H9 (cell line): ENCODE results near the gene LAMA5. TPM values are rescaled to one million over a fixed set of nuclear protein-coding genes. Genes with fewer than 3 reads are reported as not detected.

ENCODE experiments used
- DNase-seq: peaks from one replicate; pipeline ENCODE4 v3.0.0-alpha.2; 2017
- H2AFZ ChIP-seq: one replicate; pipeline ENCODE4 v1.6.1; 2013; ENCODE audit warnings: mild to moderate bottlenecking, low read length, control low read depth, moderate library complexity
- H2AK5ac ChIP-seq: 2 replicates; pipeline ENCODE4 v1.6.1; 2013; ENCODE audit warnings: low read length, control low read depth, mixed read lengths; ENCODE audit not compliant: insufficient read length
- H2BK120ac ChIP-seq: one replicate; pipeline ENCODE4 v1.6.1; 2013; ENCODE audit warnings: low read depth, mild to moderate bottlenecking, low read length, control low read depth, inconsistent platforms; ENCODE audit not compliant: poor library complexity, severe bottlenecking
- H2BK12ac ChIP-seq: 2 replicates; pipeline ENCODE4 v1.6.1; 2013; ENCODE audit warnings: low read length, control low read depth, mixed read lengths, low read depth; ENCODE audit not compliant: insufficient read length
- H2BK15ac ChIP-seq: 2 replicates; pipeline ENCODE4 v1.6.1; 2013; ENCODE audit warnings: low read depth, low read length, control low read depth
- H2BK20ac ChIP-seq: one replicate; pipeline ENCODE4 v1.6.1; 2013; ENCODE audit warnings: low read depth, mild to moderate bottlenecking, low read length, control low read depth, inconsistent platforms; ENCODE audit not compliant: poor library complexity, severe bottlenecking
- H2BK5ac ChIP-seq: 2 replicates; pipeline ENCODE4 v1.6.1; 2013; ENCODE audit warnings: low read length, control low read depth, mixed read lengths; ENCODE audit not compliant: insufficient read length
- H3K14ac ChIP-seq: 2 replicates; pipeline ENCODE4 v1.6.1; 2013; ENCODE audit warnings: low read length, control low read depth; ENCODE audit not compliant: insufficient read depth
- H3K18ac ChIP-seq: 2 replicates; pipeline ENCODE4 v1.6.1; 2013; ENCODE audit warnings: low read depth, mild to moderate bottlenecking, mixed read lengths, low read length, control low read depth; ENCODE audit not compliant: insufficient read length
- H3K23ac ChIP-seq: 2 replicates; pipeline ENCODE4 v1.6.1; 2013; ENCODE audit warnings: low read length, control low read depth, mixed read lengths, low read depth; ENCODE audit not compliant: insufficient read length
- H3K23me2 ChIP-seq: 2 replicates; pipeline ENCODE4 v1.6.1; 2013; ENCODE audit warnings: low read depth, mild to moderate bottlenecking, mixed read lengths, low read length, control low read depth; ENCODE audit not compliant: insufficient read length, poor library complexity, severe bottlenecking
- H3K27ac ChIP-seq: 2 replicates; pipeline ENCODE4 v1.5.1; 2013; ENCODE audit warnings: low read length, control low read depth, mixed read lengths, low read depth; ENCODE audit not compliant: insufficient read length
- H3K27me3 ChIP-seq: 2 replicates; pipeline ENCODE4 v1.6.1; 2013; ENCODE audit warnings: low read length, control low read depth, inconsistent platforms; ENCODE audit not compliant: insufficient read depth
- H3K4ac ChIP-seq: 2 replicates; pipeline ENCODE4 v1.6.1; 2013; ENCODE audit warnings: low read depth, mild to moderate bottlenecking, control low read depth, inconsistent platforms, low read length, moderate library complexity
- H3K4me1 ChIP-seq: 2 replicates; pipeline ENCODE4 v1.6.1; 2013; ENCODE audit warnings: low read length, control low read depth, inconsistent platforms; ENCODE audit not compliant: insufficient read depth
- H3K4me2 ChIP-seq: 2 replicates; pipeline ENCODE4 v1.6.1; 2013; ENCODE audit warnings: low read length, control low read depth, mixed read lengths; ENCODE audit not compliant: insufficient read length, insufficient read depth
- H3K56ac ChIP-seq: 2 replicates; pipeline ENCODE4 v1.6.1; 2013; ENCODE audit warnings: low read depth, mild to moderate bottlenecking, mixed read lengths, low read length, control low read depth; ENCODE audit not compliant: insufficient read length
- H3K79me1 ChIP-seq: 2 replicates; pipeline ENCODE4 v1.6.1; 2013; ENCODE audit warnings: low read depth, mild to moderate bottlenecking, moderate library complexity, low read length, control low read depth, inconsistent platforms; ENCODE audit not compliant: insufficient read depth, poor library complexity, severe bottlenecking
- H3K79me2 ChIP-seq: 2 replicates; pipeline ENCODE4 v1.6.1; 2013; ENCODE audit warnings: low read length, control low read depth, inconsistent platforms; ENCODE audit not compliant: insufficient read depth
- H3K9ac ChIP-seq: 2 replicates; pipeline ENCODE4 v1.6.1; 2013; ENCODE audit warnings: low read length, control low read depth, mixed read lengths; ENCODE audit not compliant: insufficient read length; ENCODE audit errors: extremely low read depth
- H3K9me3 ChIP-seq: one replicate; pipeline ENCODE4 v1.6.1; 2013; ENCODE audit warnings: low read depth, low read length, inconsistent platforms; ENCODE audit not compliant: control insufficient read depth
- H3T11ph ChIP-seq: one replicate; pipeline ENCODE4 v1.6.1; 2013; ENCODE audit warnings: mild to moderate bottlenecking, low read length, control low read depth, inconsistent platforms
- H4K20me1 ChIP-seq: one replicate; pipeline ENCODE4 v1.6.1; 2013; ENCODE audit not compliant: control insufficient read depth, insufficient read length, insufficient read depth
- H4K5ac ChIP-seq: 2 replicates; pipeline ENCODE4 v1.6.1; 2013; ENCODE audit warnings: low read depth, mild to moderate bottlenecking, mixed read lengths, low read length, control low read depth; ENCODE audit not compliant: insufficient read length
- H4K8ac ChIP-seq: replicated peaks from 2 replicates; pipeline ENCODE4 v1.6.1; 2013; ENCODE audit warnings: low read length, control low read depth, mixed read lengths, low read depth; ENCODE audit not compliant: insufficient read length
- H4K91ac ChIP-seq: 2 replicates; pipeline ENCODE4 v1.6.1; 2013; ENCODE audit warnings: low read depth, mild to moderate bottlenecking, moderate library complexity, mixed read lengths, low read length, control low read depth; ENCODE audit not compliant: insufficient read length
- H3K27ac Mint-ChIP-seq, 3 experiments: 2 replicates in 2 of 3; 3 replicates in 1 of 3; pipeline ENCODE4 v1.8.0; 2020 to 2021; ENCODE audit warnings: mixed read lengths in 3 of 3, mild to moderate bottlenecking in 1 of 3, moderate library complexity in 1 of 3
- H3K27me3 Mint-ChIP-seq: 2 replicates; pipeline ENCODE4 v1.8.0; 2021; ENCODE audit warnings: low read depth, mild to moderate bottlenecking, moderate library complexity, mixed read lengths
- H3K36me3 Mint-ChIP-seq, 3 experiments: 2 replicates in 2 of 3; 3 replicates in 1 of 3; pipeline ENCODE4 v1.8.0; 2020 to 2021; ENCODE audit warnings: low read depth in 3 of 3, mixed read lengths in 3 of 3; ENCODE audit not compliant: insufficient read depth in 1 of 3
- H3K4me1 Mint-ChIP-seq, 2 experiments: 2 replicates each; pipeline ENCODE4 v1.8.0; 2020; ENCODE audit warnings: mixed read lengths in 2 of 2
- H3K4me3 Mint-ChIP-seq, 2 experiments: 2 replicates in 1 of 2; 3 replicates in 1 of 2; pipeline ENCODE4 v1.8.0; 2020 to 2021; ENCODE audit warnings: mild to moderate bottlenecking in 2 of 2, mixed read lengths in 2 of 2, moderate library complexity in 1 of 2
- H3K9me3 Mint-ChIP-seq, 2 experiments: 2 replicates in 1 of 2; 3 replicates in 1 of 2; pipeline ENCODE4 v1.8.0; 2020; ENCODE audit warnings: mild to moderate bottlenecking in 2 of 2, mixed read lengths in 2 of 2, moderate library complexity in 1 of 2
- CTCF ChIP-seq: fragments of 200-600 bp; sonication (generic); conservative IDR thresholded peaks from 3 replicates; pipeline ENCODE4 v1.8.0; 2021; ENCODE audit warnings: antibody characterized with exemption, mild to moderate bottlenecking
- WGBS: extraction: QIAGEN DNeasy Blood & Tissue Kit; methylation state at CpG from one replicate; pipeline ENCODE4 v1.1.7; 2013; ENCODE audit warnings: missing lambda C conversion rate, low lambda C conversion rate, mixed read lengths; ENCODE audit not compliant: insufficient read length; ENCODE audit errors: extremely low coverage; 5-methylcytosine and 5-hydroxymethylcytosine counted together
- total RNA-seq: library from RNA; stranded (reverse); gene quantifications from 2 replicates; pipeline ENCODE4 v1.2.1, GENCODE V29; 2021

The LAMA5 gene
- total RNA-seq, 1 experiment from 2014 or later, result 200 TPM

- H2BK5ac ChIP-seq, result no peak overlapping the region
- Mint-ChIP-seq H3K36me3 (peaks cover 0 to 4% (median 2%) of the 10 kb centered on the region in 3 experiments; a peak in 4 of 7 replicates), H3K27me3 (no peaks in the 10 kb centered on the region), H3K27ac (no peak overlapping the region; a peak in 1 of 7 replicates), H3K4me3 (no peak overlapping the region), H3K9me3 (no peaks in the 10 kb centered on the region), H3K4me1 (peaks cover 33 to 61% of the 10 kb centered on the region in 2 experiments)
- H3K27me3 ChIP-seq, result no peaks in the 10 kb centered on the region
- no peak overlapping the region for H3K18ac ChIP-seq
- H3T11ph ChIP-seq, result no peak overlapping the region
- H3K79me2 ChIP-seq, result peaks cover 4% of the 10 kb centered on the region; the same call in 1 of the 2 replicates
- H3K9me3 ChIP-seq, result no peaks in the 10 kb centered on the region
- H3K23me2 ChIP-seq, result peaks cover 3% of the 10 kb centered on the region
- no peaks in the 10 kb centered on the region for H4K20me1 ChIP-seq
- H2BK12ac ChIP-seq, result no peak overlapping the region
- H2BK20ac ChIP-seq, result no peak overlapping the region
- H4K8ac ChIP-seq, result no peak overlapping the region
- no peak overlapping the region for H3K23ac ChIP-seq
- peaks cover 2% of the 10 kb centered on the region; the same call in 1 of the 2 replicates for H3K4me1 ChIP-seq
- no peak for TF ChIP-seq CTCF
- no peak overlapping the region for H2AFZ ChIP-seq
- H3K56ac ChIP-seq, result no peak overlapping the region
- H2AK5ac ChIP-seq, result no peak overlapping the region
- H4K91ac ChIP-seq, result peak overlapping the region; percentile 47
- H3K79me1 ChIP-seq, result peaks cover 6% of the 10 kb centered on the region
- no peak overlapping the region for H3K27ac ChIP-seq
- H4K5ac ChIP-seq, result no peak overlapping the region
- no peak overlapping the region for H3K4me2 ChIP-seq
- H3K9ac ChIP-seq, result no peak overlapping the region
- no peak overlapping the region for H2BK15ac ChIP-seq
- H2BK120ac ChIP-seq, result no peak overlapping the region
- no CpG with 5 or more reads among the region's 25 CpGs for WGBS
- DNase-seq, result peak; percentile 32
- H3K4ac ChIP-seq, result no peak overlapping the region; the same call in 1 of the 2 replicates
- H3K14ac ChIP-seq, result peak overlapping the region; percentile 50; the same call in 1 of the 2 replicates
These were observed 7.5 kb downstream of the LAMA5 start for GRCh38 chr20:62359491-62360121.
